ENCODE measurements around the gene GOLGA2. TPM values are rescaled to one million over a fixed set of nuclear protein-coding genes. Genes with fewer than 3 reads are reported as not detected.

GOLGA2 gene
- total and polyA plus RNA-seq, 2 of the 13 experiments (the other 11 are each of a cell fraction or from before 2014, with no cell fraction given) = 45.3 to 45.8 TPM

- TF ChIP-seq ARID5B (CRISPR knock-in tag; IDR thresholded peaks at IDR 0.05) (no peak), ZNF430 (CRISPR knock-in tag; IDR thresholded peaks at IDR 0.05) (no peak), ZNF142 (CRISPR knock-in tag; IDR thresholded peaks at IDR 0.05) (no peak), NCOR1 (IDR thresholded peaks at IDR 0.05; ENCODE audit: borderline replicate concordance, low read length) (no peak), ZBTB42 (CRISPR knock-in tag; IDR thresholded peaks at IDR 0.05) (no peak), ZNF672 (CRISPR knock-in tag; IDR thresholded peaks at IDR 0.05) (no peak), REL (CRISPR knock-in tag; conservative IDR thresholded peaks at IDR 0.05) (no peak), ZNF580 (CRISPR knock-in tag; IDR thresholded peaks at IDR 0.05; ENCODE audit: borderline replicate concordance, low read depth) (no peak), ZFP36 (IDR thresholded peaks at IDR 0.05; ENCODE audit: borderline replicate concordance, low read depth, low read length, partially characterized antibody) (no peak)
These were observed 28.5 kb downstream of the GOLGA2 start (continued) for GRCh38 chr9:128247226-128247803.

Measured in HepG2 (cell line).